ENCODE results near the gene PCDHGC4.

DNA sequence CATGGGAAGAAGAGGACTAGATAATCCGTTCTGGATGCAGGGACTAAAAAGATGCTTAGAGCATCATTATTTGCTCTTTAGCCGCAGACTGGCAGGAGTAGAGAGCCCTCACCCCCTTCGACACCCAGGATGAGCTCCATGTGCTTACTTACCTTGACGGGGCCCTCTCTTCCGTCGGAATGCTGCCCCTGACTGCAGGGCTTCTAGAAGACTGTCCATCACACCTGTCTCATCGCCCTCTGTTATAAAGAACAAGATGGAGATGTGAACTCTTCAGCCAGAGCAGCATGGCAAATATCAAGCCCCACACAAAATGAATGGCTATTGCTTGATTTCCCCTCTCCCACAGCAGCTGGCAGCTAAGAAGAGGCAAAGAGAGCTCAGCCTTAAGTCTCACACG is 39.2 kb downstream of the PCDHGC4 start:
- TF ChIP-seq, protein P1, sequence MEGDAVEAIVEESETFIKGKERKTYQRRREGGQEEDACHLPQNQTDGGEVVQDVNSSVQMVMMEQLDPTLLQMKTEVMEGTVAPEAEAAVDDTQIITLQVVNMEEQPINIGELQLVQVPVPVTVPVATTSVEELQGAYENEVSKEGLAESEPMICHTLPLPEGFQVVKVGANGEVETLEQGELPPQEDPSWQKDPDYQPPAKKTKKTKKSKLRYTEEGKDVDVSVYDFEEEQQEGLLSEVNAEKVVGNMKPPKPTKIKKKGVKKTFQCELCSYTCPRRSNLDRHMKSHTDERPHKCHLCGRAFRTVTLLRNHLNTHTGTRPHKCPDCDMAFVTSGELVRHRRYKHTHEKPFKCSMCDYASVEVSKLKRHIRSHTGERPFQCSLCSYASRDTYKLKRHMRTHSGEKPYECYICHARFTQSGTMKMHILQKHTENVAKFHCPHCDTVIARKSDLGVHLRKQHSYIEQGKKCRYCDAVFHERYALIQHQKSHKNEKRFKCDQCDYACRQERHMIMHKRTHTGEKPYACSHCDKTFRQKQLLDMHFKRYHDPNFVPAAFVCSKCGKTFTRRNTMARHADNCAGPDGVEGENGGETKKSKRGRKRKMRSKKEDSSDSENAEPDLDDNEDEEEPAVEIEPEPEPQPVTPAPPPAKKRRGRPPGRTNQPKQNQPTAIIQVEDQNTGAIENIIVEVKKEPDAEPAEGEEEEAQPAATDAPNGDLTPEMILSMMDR (conservative IDR thresholded peaks at IDR 0.05; ENCODE audit: low read depth, low read length), result no peak
- TF ChIP-seq EZH2 (IDR thresholded peaks at IDR 0.05; ENCODE audit: borderline replicate concordance, low read depth, low read length, poor library complexity, severe bottlenecking), result no peak

Measured in A673 (cell line).